Activated effector memory CD4-positive, alpha-beta T cell treated with anti-CD3 and anti-CD28 coated beads, Interleukin-2, amount 50 U/mL, for 16 hours (primary cell): Measurements from ENCODE around the gene CC2D1B.
"Not testable (repeated sequence)": the region's sequence is repeated elsewhere in the genome, so short reads cannot be mapped to it uniquely, and the experiment has no call there.

Source experiments
- DNase-seq: peaks from one replicate; pipeline ENCODE4 v3.0.0-alpha.2; 2020

CC2D1B gene

GRCh38 chr1:52365746-52366516, at the start of gene CC2D1B:
TSS of gene CC2D1B (minus strand) at chr1:52366205. CDS start at chr1:52364620, 1,585 bp downstream.
- peak; percentile 100 for DNase-seq

GRCh38 chr1:52414942-52415341, 48.9 kb upstream of the CC2D1B start:
- DNase-seq: no peak

- DNase-seq: no peak
Measured at GRCh38 chr1:52413410-52413989, 47.5 kb upstream of the CC2D1B start.

- DNase-seq: no peak
Measured at GRCh38 chr1:52404975-52405338, 39.0 kb upstream of the CC2D1B start.

- DNase-seq: peak; percentile 99
Measured at GRCh38 chr1:52404116-52404974, 38.3 kb upstream of the CC2D1B start, which contains the start of the genes ORC1 and PRPF38A. TSS of gene ORC1 (minus strand) at chr1:52404423. CDS start at chr1:52402223, 2,200 bp downstream. TSS of gene PRPF38A (plus strand) at chr1:52404602. CDS start at chr1:52404750, 148 bp downstream.

GRCh38 chr1:52403566-52404115, 37.6 kb upstream of the CC2D1B start:
- peak; percentile 78 for DNase-seq

- no peak for DNase-seq
Measured at GRCh38 chr1:52402860-52403240, 36.8 kb upstream of the CC2D1B start.

GRCh38 chr1:52400131-52400530, 34.1 kb upstream of the CC2D1B start:
- DNase-seq: no peak

- no peak for DNase-seq
Measured at GRCh38 chr1:52399629-52400028, 33.6 kb upstream of the CC2D1B start.

GRCh38 chr1:52393174-52393573, 27.2 kb upstream of the CC2D1B start:
- DNase-seq: no peak

- DNase-seq: no peak
Measured at GRCh38 chr1:52386458-52386857, 20.5 kb upstream of the CC2D1B start.

GRCh38 chr1:52385376-52385775, 19.4 kb upstream of the CC2D1B start:
- DNase-seq: no peak

GRCh38 chr1:52369851-52370250, 3.8 kb upstream of the CC2D1B start:
- not testable (repeated sequence) for DNase-seq

GRCh38 chr1:52368383-52369172, 2.6 kb upstream of the CC2D1B start:
- DNase-seq: peak; percentile 85

GRCh38 chr1:52367272-52367671, 1.3 kb upstream of the CC2D1B start:
- DNase-seq: no peak

GRCh38 chr1:52366517-52366827, 467 bp upstream of the CC2D1B start:
- no peak for DNase-seq

GRCh38 chr1:52365071-52365745, 797 bp downstream of the CC2D1B start:
- DNase-seq: peak; percentile 67

GRCh38 chr1:52364235-52364839, 1.7 kb downstream of the CC2D1B start:
- peak; percentile 28 for DNase-seq

- DNase-seq: no peak
Measured at GRCh38 chr1:52360595-52360968, 5.4 kb downstream of the CC2D1B start.

- no peak for DNase-seq
Measured at GRCh38 chr1:52359676-52360594, 6.1 kb downstream of the CC2D1B start.
